Measurements from ENCODE around the gene CBX4.

GRCh38 chr17:79815836-79816461 is 23.3 kb downstream of the CBX4 start:
- TF ChIP-seq, protein P1, sequence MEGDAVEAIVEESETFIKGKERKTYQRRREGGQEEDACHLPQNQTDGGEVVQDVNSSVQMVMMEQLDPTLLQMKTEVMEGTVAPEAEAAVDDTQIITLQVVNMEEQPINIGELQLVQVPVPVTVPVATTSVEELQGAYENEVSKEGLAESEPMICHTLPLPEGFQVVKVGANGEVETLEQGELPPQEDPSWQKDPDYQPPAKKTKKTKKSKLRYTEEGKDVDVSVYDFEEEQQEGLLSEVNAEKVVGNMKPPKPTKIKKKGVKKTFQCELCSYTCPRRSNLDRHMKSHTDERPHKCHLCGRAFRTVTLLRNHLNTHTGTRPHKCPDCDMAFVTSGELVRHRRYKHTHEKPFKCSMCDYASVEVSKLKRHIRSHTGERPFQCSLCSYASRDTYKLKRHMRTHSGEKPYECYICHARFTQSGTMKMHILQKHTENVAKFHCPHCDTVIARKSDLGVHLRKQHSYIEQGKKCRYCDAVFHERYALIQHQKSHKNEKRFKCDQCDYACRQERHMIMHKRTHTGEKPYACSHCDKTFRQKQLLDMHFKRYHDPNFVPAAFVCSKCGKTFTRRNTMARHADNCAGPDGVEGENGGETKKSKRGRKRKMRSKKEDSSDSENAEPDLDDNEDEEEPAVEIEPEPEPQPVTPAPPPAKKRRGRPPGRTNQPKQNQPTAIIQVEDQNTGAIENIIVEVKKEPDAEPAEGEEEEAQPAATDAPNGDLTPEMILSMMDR (conservative IDR thresholded peaks at IDR 0.05), result no peak
- TF ChIP-seq ZFX (IDR thresholded peaks at IDR 0.05), result no peak

Data from C4-2B (cell line).